Stimulated activated CD4-positive, alpha-beta T cell treated with anti-CD3 and anti-CD28 coated beads, TNF-alpha, amount 100 ng/mL, for 48 hours (primary cell): Measurements from ENCODE around the gene LPP.
A peak's percentile ranks its signal among the peaks of the same experiment; 100 is the strongest.

Experiments used
- DNase-seq, 3 donors: peaks; one replicate each; pipeline ENCODE4 v3.0.0-alpha.2; 2020; ENCODE audit warnings: low read depth in 3 of 3

Gene LPP

GRCh38 chr3:188780193-188781147 is 626.5 kb downstream of the LPP start:
- no peak for DNase-seq

DNA sequence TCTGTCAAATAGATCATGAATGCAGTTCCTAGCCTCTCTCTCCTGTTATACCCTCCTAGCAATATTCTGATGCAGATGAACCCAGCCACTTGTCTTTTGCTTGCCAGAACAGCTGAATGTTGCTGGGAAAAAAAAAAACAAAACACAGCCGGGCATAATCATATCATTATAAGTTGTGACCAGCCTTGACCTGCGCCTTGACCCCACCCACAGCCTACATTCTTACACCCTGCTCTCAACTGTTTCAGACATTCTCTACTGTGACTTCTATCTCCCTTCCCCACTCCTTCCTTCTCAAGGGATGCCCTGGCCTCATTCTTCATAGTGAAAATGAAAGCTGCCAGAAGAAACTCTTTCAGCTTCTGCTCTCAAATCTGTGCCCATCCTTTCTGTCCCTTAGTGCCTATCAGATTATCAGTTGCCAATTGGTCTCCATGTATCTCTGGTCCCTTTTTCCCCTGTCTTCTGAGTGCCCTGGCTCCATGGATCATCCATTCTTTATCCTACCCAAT is 628.7 kb downstream of the LPP start:
- no peak for DNase-seq

- DNase-seq = no peak
These were observed 632.5 kb downstream of the LPP start for GRCh38 chr3:188786424-188786823.

- peak; percentile 53 to 73 (median 56) for DNase-seq
These were observed 634.7 kb downstream of the LPP start for GRCh38 chr3:188788621-188789081.

GRCh38 chr3:188789251-188789650 is 635.3 kb downstream of the LPP start:
- DNase-seq = no peak

- no peak for DNase-seq
These were observed 637.4 kb downstream of the LPP start for GRCh38 chr3:188791311-188791710.

- DNase-seq = no peak
These were observed 638.8 kb downstream of the LPP start for GRCh38 chr3:188792793-188793192.

DNA sequence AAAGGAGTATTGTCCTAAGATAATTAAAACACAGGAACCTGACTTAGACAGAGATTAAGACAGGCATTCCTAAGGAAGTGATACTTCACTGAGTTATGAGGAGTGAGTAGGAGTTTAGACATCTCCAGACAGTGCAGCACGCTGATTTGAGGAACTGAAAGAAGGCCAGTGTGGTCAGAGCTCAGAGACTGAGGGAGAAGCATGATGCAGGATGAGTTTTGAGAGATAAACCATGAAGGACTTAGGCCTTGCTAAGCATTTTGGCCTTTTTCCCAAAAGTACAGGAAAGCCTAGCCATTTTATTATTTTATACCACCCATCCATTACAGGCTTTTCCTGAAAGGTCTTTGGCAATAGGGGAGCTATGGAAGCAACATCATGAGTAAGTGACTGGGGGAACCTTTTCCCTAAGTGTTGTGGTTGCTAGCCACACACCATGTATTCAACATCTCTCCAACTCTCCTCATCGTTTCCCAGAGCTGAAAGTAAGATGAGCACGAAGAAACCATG is 642.2 kb downstream of the LPP start:
- DNase-seq = no peak

GRCh38 chr3:188797045-188797444 is 643.1 kb downstream of the LPP start:
- DNase-seq = no peak

GRCh38 chr3:188798556-188799145 is 644.7 kb downstream of the LPP start:
- no peak for DNase-seq

DNA sequence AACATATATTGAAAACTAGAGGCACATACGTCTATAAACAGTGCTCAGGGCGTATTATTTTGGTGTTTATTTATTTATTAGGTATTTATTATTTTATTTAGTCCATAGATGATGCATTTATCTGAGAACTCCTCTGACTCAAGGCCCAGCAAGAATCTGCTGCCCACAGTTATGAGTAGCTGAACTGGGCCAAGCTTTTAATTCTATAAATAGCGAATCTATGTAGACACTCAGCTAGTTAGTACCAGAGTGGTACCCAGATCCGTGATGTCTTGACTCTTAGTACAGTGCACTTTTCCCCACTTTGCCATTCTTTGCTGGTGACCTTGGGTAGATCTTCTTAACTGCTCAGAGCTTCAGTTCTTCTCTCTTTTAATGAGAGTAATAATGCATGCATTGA is 647.4 kb downstream of the LPP start:
- DNase-seq = no peak

DNA sequence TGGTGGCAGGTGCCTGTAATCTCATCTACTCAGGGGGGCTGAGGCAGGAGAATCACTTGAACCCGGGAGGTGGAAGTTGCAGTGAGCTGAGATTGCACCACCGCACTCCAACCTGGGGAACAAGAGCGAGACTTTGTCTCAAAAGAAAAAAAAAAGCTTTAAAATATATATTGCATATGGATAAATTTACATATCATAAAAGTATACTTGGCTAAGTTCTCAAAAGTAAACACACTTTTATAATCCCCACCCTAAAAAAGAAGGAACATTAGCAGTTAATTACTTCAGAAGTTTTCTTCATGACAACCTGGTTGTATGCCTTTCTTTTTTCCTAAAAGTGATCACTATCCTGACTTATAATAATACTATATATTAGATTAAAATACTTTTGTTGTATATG is 648.7 kb downstream of the LPP start:
- no peak for DNase-seq

DNA sequence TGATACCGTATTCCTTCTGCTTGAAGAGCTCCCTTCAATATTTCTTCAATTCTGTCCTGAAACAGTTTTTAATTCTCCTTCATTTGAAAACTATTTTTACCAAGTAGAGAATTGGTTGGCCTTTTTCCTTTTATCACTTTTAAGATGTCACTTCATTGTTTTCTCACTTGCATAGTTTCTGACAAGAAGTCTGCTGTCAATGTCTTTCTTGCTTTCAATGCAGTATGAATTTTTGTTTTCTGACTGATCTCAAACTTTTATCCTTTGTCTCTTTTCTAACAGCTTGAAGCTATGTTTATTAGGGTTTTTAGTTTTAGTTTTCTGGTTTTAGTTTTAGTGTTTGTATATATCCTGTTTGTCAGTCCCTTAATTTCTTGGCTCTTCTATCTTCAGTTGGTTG is 653.0 kb downstream of the LPP start:
- DNase-seq = no peak

DNA sequence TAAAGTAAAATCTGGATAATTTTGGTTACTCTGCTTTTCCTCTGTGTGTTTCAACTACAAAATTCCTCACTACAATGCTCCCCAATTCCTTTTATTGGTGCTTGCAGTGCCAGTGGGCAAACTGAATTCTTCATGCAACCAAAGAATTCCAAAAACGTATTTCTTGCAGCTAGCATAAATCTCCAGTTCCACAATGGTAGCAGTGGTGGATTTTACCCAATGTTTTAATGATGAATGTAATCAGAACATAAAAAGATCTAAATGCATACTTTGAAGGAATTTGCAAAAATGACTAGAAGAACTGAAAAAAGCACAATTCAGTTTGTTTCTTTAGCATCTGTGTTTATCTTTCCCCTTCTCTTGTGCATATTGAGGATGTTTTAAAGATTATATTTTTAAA is 658.2 kb downstream of the LPP start:
- DNase-seq = no peak

- no peak for DNase-seq
These were observed 660.6 kb downstream of the LPP start for GRCh38 chr3:188814581-188814980.

DNA sequence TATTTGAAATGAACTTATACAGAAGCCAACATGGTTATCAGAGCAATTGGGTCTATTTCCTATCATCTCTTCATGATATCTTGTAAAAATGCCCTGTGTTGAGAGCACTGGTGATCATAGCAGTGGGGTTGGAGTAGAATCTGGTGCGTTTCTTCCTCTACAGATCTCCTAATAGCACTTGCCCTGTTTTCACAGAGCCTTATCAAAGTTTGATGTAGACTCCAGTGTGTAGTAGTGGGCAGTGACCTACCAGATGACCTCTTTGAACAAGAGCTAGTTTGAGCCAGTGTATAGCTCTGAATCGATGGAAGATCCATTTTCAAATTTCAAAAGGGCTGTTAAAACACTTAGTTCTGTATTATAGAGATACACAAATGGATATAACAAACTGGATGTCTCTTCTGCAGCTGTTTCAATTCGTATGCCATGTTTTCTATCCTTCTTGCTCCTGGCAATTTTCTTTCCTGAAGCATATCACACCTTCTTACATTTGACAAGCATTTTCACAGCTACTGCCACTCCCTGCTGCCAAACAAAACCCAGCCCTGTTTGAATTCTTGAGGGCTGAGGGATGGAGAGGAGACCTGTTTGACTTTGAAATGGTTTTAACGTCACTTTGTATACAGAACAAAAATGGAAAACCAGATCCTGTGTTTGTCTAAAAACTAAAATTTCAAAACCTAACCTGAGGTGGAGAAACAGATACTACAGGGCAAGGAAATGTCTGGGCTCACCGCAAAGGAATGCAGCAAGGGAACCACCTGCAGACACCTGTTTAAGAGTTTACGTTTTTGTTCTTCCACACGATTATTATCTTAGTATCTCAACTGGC is 663.4 kb downstream of the LPP start:
- DNase-seq = no peak

GRCh38 chr3:188817935-188818269 is 663.9 kb downstream of the LPP start:
- DNase-seq = no peak

DNA sequence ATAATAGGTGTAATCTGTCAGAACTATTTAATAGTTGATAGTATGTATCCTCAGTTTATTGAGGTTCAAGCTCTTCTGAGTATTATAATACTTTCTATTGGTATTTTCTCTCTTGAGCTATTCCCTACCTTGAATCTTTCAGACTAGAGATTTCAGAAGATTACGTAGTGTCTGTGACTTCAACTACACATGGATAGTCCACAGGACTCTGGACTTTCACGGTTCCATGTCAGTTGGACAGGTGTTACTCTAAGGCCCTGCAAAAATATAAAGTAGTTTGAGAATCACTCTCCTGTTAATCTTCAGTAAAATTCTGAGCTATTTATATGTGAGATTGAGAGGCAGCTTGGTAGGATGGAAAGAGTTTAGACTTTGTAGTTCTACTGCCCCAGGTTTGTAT is 664.3 kb downstream of the LPP start:
- no peak for DNase-seq

DNA sequence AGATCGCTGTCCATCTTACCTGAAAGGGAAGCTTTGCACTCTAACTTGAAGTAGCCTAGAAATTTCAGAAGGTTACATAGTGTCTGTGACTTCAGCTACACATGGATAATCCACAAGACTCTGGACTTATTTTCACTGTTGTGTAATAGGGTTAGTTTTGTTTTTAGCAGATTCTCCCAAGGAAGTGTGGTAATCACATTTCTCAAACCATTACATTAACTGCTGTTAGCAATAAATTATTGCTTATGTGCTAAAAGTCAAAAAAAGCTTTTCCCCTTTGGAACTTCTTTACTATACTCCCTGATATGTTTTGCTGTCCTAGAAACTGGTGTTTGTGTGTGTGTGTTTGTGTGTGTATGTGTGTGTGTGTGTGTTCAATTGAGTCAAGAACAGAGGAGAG is 666.0 kb downstream of the LPP start:
- no peak for DNase-seq

DNA sequence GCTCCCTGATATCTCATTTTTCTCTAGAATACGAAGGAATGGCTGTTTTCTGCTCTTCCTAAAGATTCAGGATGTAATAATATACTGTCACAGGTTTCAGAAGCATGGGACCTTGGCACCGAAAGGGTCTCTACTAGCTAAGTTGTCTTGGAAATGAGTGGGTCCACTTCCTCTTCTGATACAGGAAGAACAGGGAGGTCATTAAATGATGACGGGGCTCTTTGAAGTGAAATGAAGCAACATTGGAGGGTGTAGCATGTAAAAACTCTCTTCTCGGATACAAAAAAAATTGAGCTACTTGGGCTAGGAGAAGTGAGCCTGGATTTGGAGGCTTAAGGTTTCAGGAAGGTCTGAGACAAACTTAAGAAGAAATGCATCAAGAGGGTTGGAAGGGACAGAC is 668.0 kb downstream of the LPP start:
- no peak for DNase-seq

GRCh38 chr3:188822411-188822810 is 668.5 kb downstream of the LPP start:
- no peak for DNase-seq

DNA sequence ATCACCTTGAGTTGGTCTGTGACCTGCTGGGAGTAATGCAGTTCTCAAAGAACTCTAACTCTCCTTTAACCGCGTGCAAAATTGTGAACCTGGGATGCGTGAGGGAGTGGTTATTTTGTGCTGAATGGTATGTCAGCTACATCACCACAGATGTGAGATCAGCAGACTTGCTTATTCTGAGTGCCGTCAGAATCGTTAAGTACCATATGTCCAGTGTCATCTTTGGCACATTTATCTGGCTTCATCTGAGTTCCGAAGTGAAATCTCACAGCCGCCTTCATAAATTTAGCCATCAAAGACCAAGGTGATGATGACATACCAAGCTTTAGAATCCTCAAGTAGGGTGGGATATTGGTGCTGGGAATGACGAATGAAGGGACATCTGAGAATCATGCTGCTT is 670.6 kb downstream of the LPP start:
- no peak for DNase-seq
